ENCODE measurements around the gene C7orf57. TPM values are rescaled to one million over a fixed set of nuclear protein-coding genes. Genes with fewer than 3 reads are reported as not detected.
"Not testable (repeated sequence)": the region's sequence is repeated elsewhere in the genome, so short reads cannot be mapped to it uniquely, and the experiment has no call there.

Gene C7orf57
- polyA plus RNA-seq, 3 donors, result 0.05 TPM; not detected in 2

- no peak overlapping the region for H3K4me3 ChIP-seq (replicated peaks in 1 of 3; ENCODE audit: low read depth in 2 of 3, low read length in 3 of 3)
- no peak for DNase-seq
- Mint-ChIP-seq H3K4me3 (no peak overlapping the region), H3K9me3 (peaks cover 0 to 8% (median 3%) of the 10 kb centered on the region in 7 donors), H3K27ac (no peak overlapping the region), H3K4me1 (no peaks in the 10 kb centered on the region), H3K36me3 (no peaks in the 10 kb centered on the region), H3K27me3 (ENCODE audit: low read depth in 3 of 3) (peaks cover 0 to 4% (median 1%) of the 10 kb centered on the region in 3 donors)
- H2AFZ ChIP-seq (ENCODE audit: insufficient read depth, low read depth, low read length, poor library complexity, severe bottlenecking), result no peak overlapping the region
- H3K27ac ChIP-seq (ENCODE audit: low read depth in 1 of 2, low read length in 2 of 2), result no peak overlapping the region
- no peaks in the 10 kb centered on the region for H4K20me1 ChIP-seq (ENCODE audit: insufficient read depth, low read length)
- no peak overlapping the region for H3K4me2 ChIP-seq (replicated peaks; ENCODE audit: extremely low read depth, low read length, poor library complexity, severe bottlenecking)
- intact Hi-C loops (cut with micrococcal nuclease), result no loop called here
- no peaks in the 10 kb centered on the region for H3K36me3 ChIP-seq (replicated peaks in 1 of 2; ENCODE audit: control insufficient read depth in 1 of 2, insufficient read depth in 2 of 2, low read length in 2 of 2)
- no peak overlapping the region for H3K9ac ChIP-seq (ENCODE audit: insufficient read depth, low read length, poor library complexity, severe bottlenecking)
- no peaks in the 10 kb centered on the region for H3K4me1 ChIP-seq (ENCODE audit: control insufficient read depth in 1 of 2, insufficient read depth in 2 of 2, low read length in 2 of 2)
- WGBS (ENCODE audit: insufficient coverage), result 91% methylated on average over 11 of the region's 12 CpGs
- no peak for TF ChIP-seq CTCF (IDR thresholded peaks at IDR 0.05)
- no peaks in the 10 kb centered on the region for H3K9me3 ChIP-seq (replicated peaks in 1 of 2; ENCODE audit: control insufficient read depth in 1 of 2, insufficient read depth in 1 of 2, low read length in 2 of 2)
- H3K79me2 ChIP-seq (ENCODE audit: insufficient read depth, low read length), result no peaks in the 10 kb centered on the region
- no peaks in the 10 kb centered on the region for H3K27me3 ChIP-seq (ENCODE audit: control insufficient read depth in 2 of 2, insufficient read depth in 2 of 2, low read length in 2 of 2)
Observed at GRCh38 chr7:47999413-47999812, 35.9 kb upstream of the C7orf57 start.

GRCh38 chr7:48000164-48000563 is 35.2 kb upstream of the C7orf57 start:
- H3K4me3 Mint-ChIP-seq; H4K20me1 ChIP-seq (ENCODE audit: insufficient read depth, low read length); H3K4me1 ChIP-seq (ENCODE audit: control insufficient read depth in 1 of 2, insufficient read depth in 2 of 2, low read length in 2 of 2); H3K27ac Mint-ChIP-seq; H3K4me1 Mint-ChIP-seq; H3K4me3 ChIP-seq (replicated peaks in 1 of 3; ENCODE audit: low read depth in 2 of 3, low read length in 3 of 3); H3K4me2 ChIP-seq (replicated peaks; ENCODE audit: extremely low read depth, low read length, poor library complexity, severe bottlenecking); DNase-seq; H3K27me3 ChIP-seq (ENCODE audit: control insufficient read depth in 2 of 2, insufficient read depth in 2 of 2, low read length in 2 of 2); H3K9me3 Mint-ChIP-seq; H3K9me3 ChIP-seq (replicated peaks in 1 of 2; ENCODE audit: control insufficient read depth in 1 of 2, insufficient read depth in 1 of 2, low read length in 2 of 2); H3K36me3 Mint-ChIP-seq; H3K27ac ChIP-seq (ENCODE audit: low read depth in 1 of 2, low read length in 2 of 2); H3K27me3 Mint-ChIP-seq (ENCODE audit: low read depth in 3 of 3); H3K9ac ChIP-seq (ENCODE audit: insufficient read depth, low read length, poor library complexity, severe bottlenecking); intact Hi-C loops (cut with micrococcal nuclease); H2AFZ ChIP-seq (ENCODE audit: insufficient read depth, low read depth, low read length, poor library complexity, severe bottlenecking); H3K79me2 ChIP-seq (ENCODE audit: insufficient read depth, low read length); H3K36me3 ChIP-seq (replicated peaks in 1 of 2; ENCODE audit: control insufficient read depth in 1 of 2, insufficient read depth in 2 of 2, low read length in 2 of 2): not testable (repeated sequence)
- 98% methylated on average over 8 of the region's 13 CpGs for WGBS (ENCODE audit: insufficient coverage)
